Measurements from ENCODE around the gene MCOLN3.
A peak's percentile ranks its signal among the peaks of the same experiment; 100 is the strongest.
"Not testable (repeated sequence)": the region's sequence is repeated elsewhere in the genome, so short reads cannot be mapped to it uniquely, and the experiment has no call there.

MCOLN3 gene

GRCh38 chr1:85047472-85048295, 616 bp downstream of the MCOLN3 start:
- peak in 1 of 3 experiments; percentile 18 for DNase-seq (ENCODE audit: low read depth in 3 of 3)

- no peak for DNase-seq (ENCODE audit: low read depth in 3 of 3)
Measured at GRCh38 chr1:85047144-85047471, 1.2 kb downstream of the MCOLN3 start.

DNA sequence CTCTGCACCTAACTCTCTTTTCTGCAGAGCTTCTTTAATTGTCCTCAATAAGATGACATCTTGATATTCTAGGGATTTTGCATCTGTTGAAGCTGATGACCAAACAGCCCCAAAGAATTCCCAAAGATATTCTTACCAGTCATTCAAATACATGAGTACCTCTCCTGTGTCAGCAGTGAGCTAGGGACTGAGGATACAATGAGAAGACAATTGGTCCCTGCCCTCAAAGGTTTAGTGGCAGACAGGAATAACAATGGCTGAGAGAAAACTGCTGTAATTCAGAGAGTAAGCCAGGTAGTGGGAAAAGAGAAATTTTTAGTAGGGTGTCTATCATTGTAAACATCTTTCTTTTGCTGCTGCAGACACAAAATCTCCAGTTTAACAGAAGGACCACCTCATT, 5.9 kb downstream of the MCOLN3 start:
- no peak for DNase-seq (ENCODE audit: low read depth in 3 of 3)

- no peak for DNase-seq (ENCODE audit: low read depth in 3 of 3)
Measured at GRCh38 chr1:85041793-85042192, 6.5 kb downstream of the MCOLN3 start.

DNA sequence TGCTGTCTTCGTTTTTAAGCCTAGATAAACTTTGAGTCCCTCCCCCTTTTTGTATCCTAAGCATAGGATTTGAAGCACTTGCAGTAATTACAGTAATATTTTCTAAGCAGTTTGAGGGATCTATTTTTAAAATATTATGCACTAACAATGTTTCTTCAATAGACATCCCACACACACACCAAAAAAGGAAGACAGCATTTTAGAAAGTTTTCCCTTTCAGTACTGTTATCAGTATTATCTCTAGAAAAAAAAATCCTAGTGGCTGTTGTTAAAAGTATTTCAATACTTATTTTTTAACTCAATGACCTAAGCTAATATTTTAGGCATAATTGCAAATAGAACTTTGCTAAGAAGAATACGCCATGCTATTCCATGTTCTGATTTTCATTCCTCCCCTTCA, 15.1 kb downstream of the MCOLN3 start:
- DNase-seq (ENCODE audit: low read depth in 3 of 3), result no peak

DNA sequence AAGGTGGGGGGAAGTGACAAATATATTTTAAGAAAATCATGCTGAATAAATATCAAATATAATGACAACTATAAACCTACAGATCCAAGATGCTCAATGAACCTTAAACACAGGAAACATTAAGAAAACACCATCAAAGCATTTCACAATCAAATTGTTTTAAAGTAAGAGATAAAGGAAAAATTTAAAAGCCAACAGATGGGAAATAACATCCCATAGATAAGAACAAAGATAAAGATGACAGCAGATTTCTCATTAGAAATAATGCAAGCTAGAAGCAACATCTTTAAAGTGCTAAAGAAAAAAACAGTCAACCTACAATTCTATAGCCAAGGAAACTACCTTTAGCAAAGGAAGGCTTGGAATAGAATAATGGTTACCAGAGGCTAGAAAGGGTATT, 17.8 kb downstream of the MCOLN3 start:
- DNase-seq (ENCODE audit: low read depth in 3 of 3), result no peak

DNA sequence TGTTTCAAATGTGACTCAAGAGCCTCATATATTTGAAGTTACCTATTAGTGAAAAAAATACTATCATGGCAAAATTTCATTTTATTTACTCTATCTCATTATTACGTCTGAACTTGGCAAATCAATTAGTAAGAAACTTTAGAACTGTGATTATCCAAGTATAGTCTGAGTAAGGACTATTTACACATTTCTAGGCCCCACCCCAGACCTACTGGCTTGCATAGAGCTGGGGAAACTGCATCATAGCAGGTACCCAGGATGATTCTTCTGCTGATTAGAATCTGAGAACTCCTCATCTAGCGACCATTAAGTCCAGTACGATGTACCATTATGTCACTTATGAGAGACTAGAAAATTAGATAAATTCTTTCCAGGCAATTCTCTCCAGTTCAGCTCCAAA, 20.1 kb downstream of the MCOLN3 start:
- DNase-seq (ENCODE audit: low read depth in 3 of 3), result no peak

GRCh38 chr1:85027242-85027983, 20.9 kb downstream of the MCOLN3 start:
- DNase-seq (ENCODE audit: low read depth in 3 of 3), result no peak

GRCh38 chr1:85025940-85026339, 22.4 kb downstream of the MCOLN3 start:
- DNase-seq (ENCODE audit: low read depth in 3 of 3), result no peak

DNA sequence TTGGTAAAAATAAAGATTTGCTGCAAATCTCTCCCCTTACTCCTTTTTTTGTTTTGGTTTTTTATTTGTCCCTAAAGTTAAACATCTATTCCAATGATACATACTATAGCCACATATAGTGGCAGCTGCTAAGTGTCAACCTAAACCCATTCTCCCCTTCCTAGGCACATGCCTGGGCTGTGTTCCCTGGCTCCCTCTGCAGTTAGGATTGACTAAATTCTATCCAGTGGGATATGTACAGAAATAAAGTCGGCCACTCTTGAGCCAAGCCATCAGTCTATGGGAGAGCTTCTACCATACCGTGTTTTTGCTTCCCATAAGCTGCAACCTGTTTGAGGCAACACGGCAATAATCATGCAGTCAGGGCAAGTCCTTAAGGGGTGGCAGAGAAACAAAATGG, 23.6 kb downstream of the MCOLN3 start:
- no peak for DNase-seq (ENCODE audit: low read depth in 3 of 3)

- no peak for DNase-seq (ENCODE audit: low read depth in 3 of 3)
Measured at GRCh38 chr1:85022700-85023099, 25.6 kb downstream of the MCOLN3 start.

- DNase-seq (ENCODE audit: low read depth in 3 of 3), result no peak
Measured at GRCh38 chr1:85019994-85020393, 28.3 kb downstream of the MCOLN3 start.

- DNase-seq (ENCODE audit: low read depth in 3 of 3), result no peak
Measured at GRCh38 chr1:85015826-85016225, 32.5 kb downstream of the MCOLN3 start.

DNA sequence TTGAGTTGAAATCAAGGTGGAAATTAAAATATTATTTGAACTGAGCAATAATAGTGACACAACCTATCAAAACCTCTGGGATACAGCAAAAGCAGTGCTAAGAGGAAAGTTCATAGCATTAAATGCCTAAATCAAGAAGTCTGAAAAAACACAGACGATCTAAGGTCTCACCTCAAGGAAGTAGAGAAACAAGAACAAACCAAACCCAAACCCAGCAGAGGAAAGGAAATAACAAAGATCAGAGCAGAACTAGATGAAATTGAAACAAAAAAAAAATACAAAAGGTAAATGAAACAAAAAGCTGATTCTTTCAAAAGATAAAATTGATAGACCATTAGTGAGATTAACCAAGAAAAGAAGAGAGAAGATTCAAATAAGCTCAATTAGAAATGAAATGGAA, 42.7 kb downstream of the MCOLN3 start:
- DNase-seq (ENCODE audit: low read depth in 3 of 3), result not testable (repeated sequence)

- no peak for DNase-seq (ENCODE audit: low read depth in 3 of 3)
Measured at GRCh38 chr1:85001742-85002141, 46.6 kb downstream of the MCOLN3 start.

DNA sequence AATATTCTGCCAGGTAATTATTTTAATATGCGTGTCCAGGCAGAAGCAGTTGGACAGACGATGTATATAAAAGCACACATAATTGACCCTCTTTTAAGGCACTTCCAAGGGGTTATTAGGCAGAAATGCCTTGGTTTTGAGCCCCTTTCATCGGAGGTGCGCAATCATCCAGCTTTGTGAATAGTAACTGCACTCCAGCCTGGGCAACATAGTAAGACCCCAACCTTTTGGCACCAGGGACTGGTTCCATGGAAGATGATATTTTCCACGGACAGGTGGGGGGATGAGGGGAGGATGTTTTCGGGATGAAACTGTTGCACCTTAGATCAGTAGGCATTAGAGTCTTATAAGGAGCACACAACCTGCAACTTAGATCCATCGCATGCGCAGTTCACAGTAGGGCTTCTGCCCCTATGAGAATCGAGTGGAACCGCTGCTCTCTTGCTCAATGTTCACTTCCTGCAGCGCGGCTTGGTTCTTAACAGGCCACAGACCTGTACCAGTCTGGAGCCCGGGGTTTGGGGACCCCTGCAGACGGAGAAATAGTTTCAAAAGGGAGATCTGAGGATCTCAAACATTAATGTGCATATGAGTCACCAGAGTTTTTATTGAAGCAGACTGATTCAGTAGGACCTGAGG, 49.5 kb downstream of the MCOLN3 start:
- peak in 1 of 3 experiments; percentile 48 for DNase-seq (ENCODE audit: low read depth in 3 of 3)

- peak in 1 of 3 experiments; percentile 5 for DNase-seq (ENCODE audit: low read depth in 3 of 3)
Measured at GRCh38 chr1:84997667-84998600, 50.4 kb downstream of the MCOLN3 start.

- DNase-seq (ENCODE audit: low read depth in 3 of 3), result peak in 1 of 3 experiments; percentile 50
Measured at GRCh38 chr1:84996846-84997666, 51.2 kb downstream of the MCOLN3 start, which contains the start of gene MCOLN2. TSS of gene MCOLN2 (minus strand) at chr1:84997113. CDS start at chr1:84996872, 241 bp downstream.

- DNase-seq (ENCODE audit: low read depth in 3 of 3), result peak in 1 of 3 experiments; percentile 3
Measured at GRCh38 chr1:84995484-84996334, 52.6 kb downstream of the MCOLN3 start.

All from stimulated activated CD4-positive, alpha-beta T cell treated with anti-CD3 and anti-CD28 coated beads, TNF-alpha, amount 100 ng/mL, for 24 hours (primary cell).